HEK293 (cell line): ENCODE measurements around the gene KIRREL1.

Source experiments
- CTCF ChIA-PET: fragments of 350-600 bp; formaldehyde crosslinking; extraction: SDS; loops from one replicate; lab custom pipeline; 2021; ENCODE audit warnings: antibody characterized with exemption; lab: Yijun Ruan, JAX
- POLR2A ChIA-PET: fragments of 300-600 bp; formaldehyde crosslinking; extraction: SDS; loops from one replicate; lab custom pipeline; 2020; ENCODE audit warnings: antibody characterized with exemption, inconsistent platforms; lab: Yijun Ruan, JAX
- H3K27ac ChIP-seq: fragments of 200-500 bp; sonication (Bioruptor generic); 2 replicates; pipeline ENCODE4 v1.5.1; 2014; ENCODE audit warnings: low read depth, low read length, control low read depth, inconsistent platforms; ENCODE audit errors: extremely low read depth
- H3K36me3 ChIP-seq, 2 experiments: fragments of 200-500 bp in 1 of 2; sonication (Bioruptor generic) in 1 of 2; 1 replicate in 1 of 2; 2 replicates in 1 of 2; pipeline ENCODE4 v1.5.1; 2014 to 2017; ENCODE audit warnings: inconsistent platforms in 2 of 2, low read length in 2 of 2; ENCODE audit not compliant: control insufficient read depth in 2 of 2, insufficient read depth in 1 of 2
- H3K4me1 ChIP-seq: fragments of 200-500 bp; sonication (Bioruptor generic); 2 replicates; pipeline ENCODE4 v1.5.1; 2014; ENCODE audit warnings: mild to moderate bottlenecking, low read length, inconsistent platforms; ENCODE audit not compliant: control insufficient read depth, insufficient read depth
- H3K4me3 ChIP-seq: 2 replicates; pipeline ENCODE4 v1.5.1; 2011; ENCODE audit warnings: low read depth, mild to moderate bottlenecking, control low read depth, low read length, moderate library complexity
- H3K9me3 ChIP-seq: fragments of 200-500 bp; sonication (Bioruptor generic); 2 replicates; pipeline ENCODE4 v1.5.1; 2014; ENCODE audit warnings: low read depth, low read length, inconsistent platforms; ENCODE audit not compliant: control insufficient read depth, insufficient read depth
- KLF17 ChIP-seq: fragments of 450-650 bp; formaldehyde crosslinking; IDR thresholded peaks from 2 replicates; pipeline ENCODE4 v1.5.1; 2016; ENCODE audit warnings: missing biosample characterization, missing genetic modification characterization
- KLF9 ChIP-seq: fragments of 450-650 bp; formaldehyde crosslinking; IDR thresholded peaks from 2 replicates; pipeline ENCODE4 v1.5.1; 2016; ENCODE audit warnings: missing biosample characterization, missing genetic modification characterization, low read depth
- PATZ1 ChIP-seq: fragments of 450-650 bp; formaldehyde crosslinking; IDR thresholded peaks from 2 replicates; pipeline ENCODE4 v1.5.1; 2016; ENCODE audit warnings: missing biosample characterization, missing genetic modification characterization
- YY2 ChIP-seq: fragments of 450-650 bp; formaldehyde crosslinking; IDR thresholded peaks from 2 replicates; pipeline ENCODE4 v1.5.1; 2016; ENCODE audit warnings: missing biosample characterization, missing genetic modification characterization
- ZBTB17 ChIP-seq: fragments of 450-650 bp; formaldehyde crosslinking; IDR thresholded peaks from 2 replicates; pipeline ENCODE4 v1.5.1; 2016; ENCODE audit warnings: missing biosample characterization, missing genetic modification characterization
- ZBTB21 ChIP-seq: fragments of 450-650 bp; formaldehyde crosslinking; IDR thresholded peaks from 2 replicates; pipeline ENCODE4 v1.5.1; 2017; ENCODE audit warnings: missing biosample characterization, missing genetic modification characterization
- ZBTB48 ChIP-seq: fragments of 450-650 bp; formaldehyde crosslinking; IDR thresholded peaks from 2 replicates; pipeline ENCODE4 v1.5.1; 2016; ENCODE audit warnings: missing biosample characterization, missing genetic modification characterization
- ZBTB6 ChIP-seq: fragments of 450-650 bp; formaldehyde crosslinking; IDR thresholded peaks from 2 replicates; pipeline ENCODE4 v1.5.1; 2017; ENCODE audit warnings: missing biosample characterization, missing genetic modification characterization
- ZNF202 ChIP-seq: fragments of 450-650 bp; formaldehyde crosslinking; IDR thresholded peaks from 2 replicates; pipeline ENCODE4 v1.5.1; 2016; ENCODE audit warnings: missing biosample characterization, missing genetic modification characterization, borderline replicate concordance
- ZNF280D ChIP-seq: fragments of 450-650 bp; formaldehyde crosslinking; IDR thresholded peaks from 2 replicates; pipeline ENCODE4 v1.5.1; 2016; ENCODE audit warnings: missing biosample characterization, missing genetic modification characterization
- ZNF366 ChIP-seq: fragments of 450-650 bp; formaldehyde crosslinking; conservative IDR thresholded peaks from 2 replicates; pipeline ENCODE4 v1.5.1; 2016; ENCODE audit warnings: missing biosample characterization, missing genetic modification characterization
- ZNF600 ChIP-seq: fragments of 450-650 bp; formaldehyde crosslinking; IDR thresholded peaks from 2 replicates; pipeline ENCODE4 v1.5.1; 2016; ENCODE audit warnings: missing biosample characterization, missing genetic modification characterization
- ZSCAN5A ChIP-seq: fragments of 450-650 bp; formaldehyde crosslinking; IDR thresholded peaks from 2 replicates; pipeline ENCODE4 v1.5.1; 2016; ENCODE audit warnings: missing biosample characterization, missing genetic modification characterization
- TF ChIP-seq, protein P1 (sequence below): fragments of 450-650 bp; formaldehyde crosslinking; IDR thresholded peaks from 2 replicates; pipeline ENCODE4; 2016; ENCODE audit warnings: missing biosample characterization, missing genetic modification characterization
- TF ChIP-seq, protein P2 (sequence below): fragments of 450-650 bp; formaldehyde crosslinking; IDR thresholded peaks from 2 replicates; pipeline ENCODE4 v1.5.1; 2016; ENCODE audit warnings: missing biosample characterization, missing genetic modification characterization
- TF ChIP-seq, protein P3 (sequence below): fragments of 450-650 bp; formaldehyde crosslinking; IDR thresholded peaks from 2 replicates; pipeline ENCODE4 v1.5.1; 2016; ENCODE audit warnings: missing biosample characterization, missing genetic modification characterization

The KIRREL1 gene

GRCh38 chr1:157960773-157961172 lies 32.7 kb upstream of the KIRREL1 start:
- Histone ChIP-seq H3K4me3 (no peak overlapping the region), H3K4me1 (no peaks in the 10 kb centered on the region), H3K27ac (no peak overlapping the region), H3K36me3 (no peaks in the 10 kb centered on the region), H3K9me3 (no peaks in the 10 kb centered on the region)
- TF ChIP-seq KLF17 (tag by site-specific recombination) (no peak), ZBTB6 (no peak)
- TF ChIP-seq, protein P1, sequence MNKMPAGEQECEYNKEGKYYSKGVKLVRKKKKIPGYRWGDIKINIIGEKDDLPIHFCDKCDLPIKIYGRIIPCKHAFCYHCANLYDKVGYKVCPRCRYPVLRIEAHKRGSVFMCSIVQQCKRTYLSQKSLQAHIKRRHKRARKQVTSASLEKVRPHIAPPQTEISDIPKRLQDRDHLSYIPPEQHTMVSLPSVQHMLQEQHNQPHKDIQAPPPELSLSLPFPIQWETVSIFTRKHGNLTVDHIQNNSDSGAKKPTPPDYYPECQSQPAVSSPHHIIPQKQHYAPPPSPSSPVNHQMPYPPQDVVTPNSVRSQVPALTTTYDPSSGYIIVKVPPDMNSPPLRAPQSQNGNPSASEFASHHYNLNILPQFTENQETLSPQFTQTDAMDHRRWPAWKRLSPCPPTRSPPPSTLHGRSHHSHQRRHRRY (tag by site-specific recombination): no peak
- POLR2A ChIA-PET: no interaction called here
- CTCF ChIA-PET: interaction anchor here (0.6 to 18.5 kb wide), 9 partner anchors 8 to 786 kb away, joined by 3 to 805 read pairs (median 4); a partner anchor contains a TSS

- ChIA-PET CTCF (interaction anchor here (0.6 to 18.5 kb wide), 17 partner anchors 9 to 251 kb away, joined by 3 to 805 read pairs (median 6); a partner anchor contains a TSS), POLR2A (no interaction called here)
- no peaks in the 10 kb centered on the region for H3K4me1 ChIP-seq
- H3K4me3 ChIP-seq: no peak overlapping the region
- no peaks in the 10 kb centered on the region for H3K36me3 ChIP-seq
- no peaks in the 10 kb centered on the region for H3K9me3 ChIP-seq
- H3K27ac ChIP-seq: no peak overlapping the region
- TF ChIP-seq ZNF202 (tag by site-specific recombination) (no peak), ZBTB21 (peak; percentile 84), ZBTB17 (tag by site-specific recombination) (peak; percentile 90), ZSCAN5A (tag by site-specific recombination) (no peak), ZNF600 (tag by site-specific recombination) (0 out of 2 replicates have a peak, but pooled peaks have one; percentile 17), ZNF280D (no peak), ZBTB48 (tag by site-specific recombination) (no peak), ZNF366 (tag by site-specific recombination) (peak; percentile 52), YY2 (tag by site-specific recombination) (no peak), PATZ1 (tag by site-specific recombination) (0 out of 2 replicates have a peak, but pooled peaks have one; percentile 18), KLF9 (tag by site-specific recombination) (0 out of 2 replicates have a peak, but pooled peaks have one; percentile 51)
- TF ChIP-seq, protein P2, sequence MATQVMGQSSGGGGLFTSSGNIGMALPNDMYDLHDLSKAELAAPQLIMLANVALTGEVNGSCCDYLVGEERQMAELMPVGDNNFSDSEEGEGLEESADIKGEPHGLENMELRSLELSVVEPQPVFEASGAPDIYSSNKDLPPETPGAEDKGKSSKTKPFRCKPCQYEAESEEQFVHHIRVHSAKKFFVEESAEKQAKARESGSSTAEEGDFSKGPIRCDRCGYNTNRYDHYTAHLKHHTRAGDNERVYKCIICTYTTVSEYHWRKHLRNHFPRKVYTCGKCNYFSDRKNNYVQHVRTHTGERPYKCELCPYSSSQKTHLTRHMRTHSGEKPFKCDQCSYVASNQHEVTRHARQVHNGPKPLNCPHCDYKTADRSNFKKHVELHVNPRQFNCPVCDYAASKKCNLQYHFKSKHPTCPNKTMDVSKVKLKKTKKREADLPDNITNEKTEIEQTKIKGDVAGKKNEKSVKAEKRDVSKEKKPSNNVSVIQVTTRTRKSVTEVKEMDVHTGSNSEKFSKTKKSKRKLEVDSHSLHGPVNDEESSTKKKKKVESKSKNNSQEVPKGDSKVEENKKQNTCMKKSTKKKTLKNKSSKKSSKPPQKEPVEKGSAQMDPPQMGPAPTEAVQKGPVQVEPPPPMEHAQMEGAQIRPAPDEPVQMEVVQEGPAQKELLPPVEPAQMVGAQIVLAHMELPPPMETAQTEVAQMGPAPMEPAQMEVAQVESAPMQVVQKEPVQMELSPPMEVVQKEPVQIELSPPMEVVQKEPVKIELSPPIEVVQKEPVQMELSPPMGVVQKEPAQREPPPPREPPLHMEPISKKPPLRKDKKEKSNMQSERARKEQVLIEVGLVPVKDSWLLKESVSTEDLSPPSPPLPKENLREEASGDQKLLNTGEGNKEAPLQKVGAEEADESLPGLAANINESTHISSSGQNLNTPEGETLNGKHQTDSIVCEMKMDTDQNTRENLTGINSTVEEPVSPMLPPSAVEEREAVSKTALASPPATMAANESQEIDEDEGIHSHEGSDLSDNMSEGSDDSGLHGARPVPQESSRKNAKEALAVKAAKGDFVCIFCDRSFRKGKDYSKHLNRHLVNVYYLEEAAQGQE (tag by site-specific recombination): no peak
- TF ChIP-seq, protein P3, sequence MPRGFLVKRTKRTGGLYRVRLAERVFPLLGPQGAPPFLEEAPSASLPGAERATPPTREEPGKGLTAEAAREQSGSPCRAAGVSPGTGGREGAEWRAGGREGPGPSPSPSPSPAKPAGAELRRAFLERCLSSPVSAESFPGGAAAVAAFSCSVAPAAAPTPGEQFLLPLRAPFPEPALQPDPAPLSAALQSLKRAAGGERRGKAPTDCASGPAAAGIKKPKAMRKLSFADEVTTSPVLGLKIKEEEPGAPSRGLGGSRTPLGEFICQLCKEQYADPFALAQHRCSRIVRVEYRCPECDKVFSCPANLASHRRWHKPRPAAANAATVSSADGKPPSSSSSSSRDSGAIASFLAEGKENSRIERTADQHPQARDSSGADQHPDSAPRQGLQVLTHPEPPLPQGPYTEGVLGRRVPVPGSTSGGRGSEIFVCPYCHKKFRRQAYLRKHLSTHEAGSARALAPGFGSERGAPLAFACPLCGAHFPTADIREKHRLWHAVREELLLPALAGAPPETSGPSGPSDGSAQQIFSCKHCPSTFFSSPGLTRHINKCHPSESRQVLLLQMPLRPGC (tag by site-specific recombination): peak; percentile 37; the same call in 1 of the 2 replicates
Observed at GRCh38 chr1:157961805-157962762, 31.4 kb upstream of the KIRREL1 start.
